ENCODE results near the gene CD24.

GRCh38 chr6:106977246-106977645 lies 2.7 kb upstream of the CD24 start:
- no peak for TF ChIP-seq POLR2A (IDR thresholded peaks at IDR 0.05; ENCODE audit: low read length)
- TF ChIP-seq GATA1 (IDR thresholded peaks at IDR 0.05; ENCODE audit: low read depth, low read length): no peak
